GM12875 (cell line): ENCODE measurements around the gene BLID.

Experiments
- H3K4me3 ChIP-seq: one replicate; pipeline ENCODE4 v1.5.1; 2011; ENCODE audit warnings: low read depth, low read length, control low read depth
- CTCF ChIP-seq: IDR thresholded peaks from 2 replicates; pipeline ENCODE4 v1.5.1; 2011; ENCODE audit warnings: low read depth, mild to moderate bottlenecking, control low read depth, inconsistent platforms, low read length, moderate library complexity, borderline replicate concordance; ENCODE audit not compliant: insufficient read depth

The BLID gene

GRCh38 chr11:122158171-122158570 lies 42.2 kb upstream of the BLID start:
- no peak overlapping the region for H3K4me3 ChIP-seq
- no peak for TF ChIP-seq CTCF

GRCh38 chr11:122157653-122158161 lies 41.7 kb upstream of the BLID start:
- H3K4me3 ChIP-seq, result no peak overlapping the region
- TF ChIP-seq CTCF, result no peak

- no peak overlapping the region for H3K4me3 ChIP-seq
- no peak for TF ChIP-seq CTCF
These were observed 40.9 kb upstream of the BLID start for GRCh38 chr11:122156940-122157382.

GRCh38 chr11:122155765-122156527 lies 39.9 kb upstream of the BLID start:
- no peak overlapping the region for H3K4me3 ChIP-seq
- no peak for TF ChIP-seq CTCF

GRCh38 chr11:122154994-122155393 lies 39.0 kb upstream of the BLID start:
- no peak overlapping the region for H3K4me3 ChIP-seq
- TF ChIP-seq CTCF, result no peak

GRCh38 chr11:122154227-122154626 lies 38.2 kb upstream of the BLID start:
- no peak for TF ChIP-seq CTCF
- H3K4me3 ChIP-seq, result no peak overlapping the region

GRCh38 chr11:122153746-122154145 lies 37.7 kb upstream of the BLID start:
- no peak for TF ChIP-seq CTCF
- H3K4me3 ChIP-seq, result no peak overlapping the region
